Calu3 (cell line): ENCODE results near the gene CD74. TPM values are rescaled to one million over a fixed set of nuclear protein-coding genes. Genes with fewer than 3 reads are reported as not detected.

ENCODE experiments used
- BruUV-seq: library from RNA; stranded (reverse); fragments of 400-500 nt; replicated peaks from 2 replicates; lab custom pipeline; 2021; lab: Mats Ljungman, UMichigan
- CTCF ChIA-PET: fragments of 300-600 bp; sonication (Branson Sonifier 250); formaldehyde crosslinking; loops from one replicate; lab custom pipeline; 2022; ENCODE audit warnings: antibody characterized with exemption; lab: Charles Lee
- DNase-seq: peaks from one replicate; pipeline ENCODE4 v3.0.0; 2022
- H3K27ac Mint-ChIP-seq: one replicate; pipeline ENCODE4 v1.8.0; 2022; ENCODE audit warnings: mixed read lengths; ENCODE audit not compliant: unreplicated experiment
- H3K27me3 Mint-ChIP-seq: one replicate; pipeline ENCODE4 v1.8.0; 2022; ENCODE audit warnings: mixed read lengths; ENCODE audit not compliant: unreplicated experiment
- H3K36me3 Mint-ChIP-seq: one replicate; pipeline ENCODE4 v1.8.0; 2022; ENCODE audit warnings: mild to moderate bottlenecking, moderate library complexity, mixed read lengths; ENCODE audit not compliant: insufficient read depth, unreplicated experiment
- H3K4me1 Mint-ChIP-seq: one replicate; pipeline ENCODE4 v1.8.0; 2022; ENCODE audit warnings: mild to moderate bottlenecking, low read depth, mixed read lengths; ENCODE audit not compliant: unreplicated experiment
- H3K4me3 Mint-ChIP-seq: one replicate; pipeline ENCODE4 v1.8.0; 2022; ENCODE audit warnings: mild to moderate bottlenecking, low read depth, moderate library complexity, mixed read lengths; ENCODE audit not compliant: unreplicated experiment
- H3K9me3 Mint-ChIP-seq: one replicate; pipeline ENCODE4 v1.8.0; 2022; ENCODE audit warnings: low read depth, mixed read lengths; ENCODE audit not compliant: unreplicated experiment
- CTCF ChIP-seq: fragments of 200-600 bp; IDR thresholded peaks from one replicate; pipeline ENCODE4 v1.8.0; 2022; ENCODE audit warnings: antibody characterized with exemption; ENCODE audit not compliant: unreplicated experiment
- intact Hi-C: fragments of 100-400 bp; cut with micrococcal nuclease; formaldehyde crosslinking; loops from one replicate; pipeline ENCODE4 v1.10.0; 2022; ENCODE audit not compliant: unreplicated experiment
- total RNA-seq: library from RNA; stranded (reverse); gene quantifications from 2 replicates; pipeline ENCODE4 v1.2.3, GENCODE V29; 2022

Gene CD74
- total RNA-seq, 1 experiment from 2014 or later: 1,091 TPM

DNA sequence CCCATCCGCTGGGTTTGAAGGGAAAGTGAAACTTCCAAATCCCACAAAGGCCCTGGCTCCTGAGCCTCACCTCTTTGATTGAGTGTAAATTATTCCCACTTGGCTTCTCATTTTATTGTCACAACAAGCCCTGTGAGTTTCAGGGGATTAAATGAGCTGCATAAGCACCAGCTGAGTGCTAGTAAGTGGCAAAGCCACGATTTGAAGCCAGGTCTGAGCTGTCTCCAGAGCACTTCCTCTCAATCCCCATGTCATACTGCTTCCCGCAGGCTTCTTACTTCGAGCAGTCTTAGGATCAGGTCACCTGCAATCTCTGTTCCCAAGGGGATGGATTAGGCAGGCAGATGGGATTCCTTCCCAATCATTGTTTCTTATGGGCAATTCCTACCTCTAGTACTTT is 18.9 kb upstream of the CD74 start:
- no peak overlapping the region for H3K27ac Mint-ChIP-seq
- H3K9me3 Mint-ChIP-seq: no peaks in the 10 kb centered on the region
- CTCF ChIA-PET: no interaction called here
- H3K4me3 Mint-ChIP-seq: no peak overlapping the region
- peaks cover 5% of the 10 kb centered on the region for H3K27me3 Mint-ChIP-seq
- DNase-seq: no peak
- intact Hi-C loops: no loop called here
- peaks cover 11% of the 10 kb centered on the region for H3K36me3 Mint-ChIP-seq
- TF ChIP-seq CTCF: no peak
- no TSS peak for BruUV-seq
- H3K4me1 Mint-ChIP-seq: peaks cover 32% of the 10 kb centered on the region

GRCh38 chr5:150431048-150431447 is 18.3 kb upstream of the CD74 start:
- Mint-ChIP-seq H3K27me3 (no peaks in the 10 kb centered on the region), H3K9me3 (no peaks in the 10 kb centered on the region), H3K36me3 (peaks cover 9% of the 10 kb centered on the region), H3K4me3 (no peak overlapping the region), H3K4me1 (peaks cover 27% of the 10 kb centered on the region), H3K27ac (no peak overlapping the region)
- intact Hi-C loops: no loop called here
- no TSS peak for BruUV-seq
- TF ChIP-seq CTCF: no peak
- DNase-seq: no peak
- CTCF ChIA-PET: interaction anchor here (0.6 kb wide), 1 partner anchor 1618 kb away, joined by 5 read pairs; no protein-coding TSS in a partner anchor

- peaks cover 22% of the 10 kb centered on the region for H3K4me1 Mint-ChIP-seq
- intact Hi-C loops: no loop called here
- no peak for DNase-seq
- no peaks in the 10 kb centered on the region for H3K9me3 Mint-ChIP-seq
- no peak overlapping the region for H3K4me3 Mint-ChIP-seq
- CTCF ChIA-PET: interaction anchor here (0.6 kb wide), 1 partner anchor 355 kb away, joined by 3 read pairs; no protein-coding TSS in a partner anchor
- TF ChIP-seq CTCF: no peak
- no TSS peak for BruUV-seq
- peaks cover 9% of the 10 kb centered on the region for H3K36me3 Mint-ChIP-seq
- H3K27ac Mint-ChIP-seq: no peak overlapping the region
- no peaks in the 10 kb centered on the region for H3K27me3 Mint-ChIP-seq
Observed at GRCh38 chr5:150429410-150429873, 16.7 kb upstream of the CD74 start.

GRCh38 chr5:150428978-150429377 is 16.3 kb upstream of the CD74 start:
- no peak for TF ChIP-seq CTCF
- Mint-ChIP-seq H3K36me3 (peaks cover 9% of the 10 kb centered on the region), H3K27ac (no peak overlapping the region), H3K4me3 (no peak overlapping the region), H3K4me1 (peaks cover 22% of the 10 kb centered on the region), H3K9me3 (no peaks in the 10 kb centered on the region), H3K27me3 (no peaks in the 10 kb centered on the region)
- no TSS peak for BruUV-seq
- CTCF ChIA-PET: interaction anchor here (1.0 kb wide), 1 partner anchor 13 kb away, joined by 5 read pairs; no protein-coding TSS in a partner anchor
- intact Hi-C loops: no loop called here
- DNase-seq: no peak
